Activated CD4-positive, alpha-beta T cell treated with anti-CD3 and anti-CD28 coated beads for 36 hours (primary cell): Measurements from ENCODE around the gene SERPINA9. TPM values are rescaled to one million over a fixed set of nuclear protein-coding genes. Genes with fewer than 3 reads are reported as not detected.
"Not testable (repeated sequence)": the region's sequence is repeated elsewhere in the genome, so short reads cannot be mapped to it uniquely, and the experiment has no call there.

Experiments
- ATAC-seq: fragments of 200-7000 bp; cut with Tn5 transposase; one replicate; pipeline ENCODE4 v1.10.0; 2021; ENCODE audit warnings: mild to moderate bottlenecking, moderate library complexity
- CTCF ChIA-PET: fragments of 350-600 bp; sonication (Branson Sonifier 250); formaldehyde crosslinking; loops from one replicate; lab custom pipeline; 2021; ENCODE audit warnings: antibody characterized with exemption; lab: Charles Lee
- POLR2A ChIA-PET: fragments of 350-600 bp; sonication (Branson Sonifier 250); formaldehyde crosslinking; loops from one replicate; lab custom pipeline; 2021; ENCODE audit warnings: antibody characterized with exemption, inconsistent platforms; lab: Charles Lee
- DNase-seq: peaks from one replicate; pipeline ENCODE4 v3.0.0-alpha.2; 2020
- H3K27ac Mint-ChIP-seq: one replicate; pipeline ENCODE4 v1.8.0; 2021; ENCODE audit warnings: mixed read lengths
- H3K27me3 Mint-ChIP-seq: one replicate; pipeline ENCODE4 v1.8.0; 2021; ENCODE audit warnings: mixed read lengths
- H3K36me3 Mint-ChIP-seq: one replicate; pipeline ENCODE4 v1.8.0; 2021; ENCODE audit warnings: low read depth, mixed read lengths
- H3K4me1 Mint-ChIP-seq: one replicate; pipeline ENCODE4 v1.8.0; 2021; ENCODE audit warnings: mixed read lengths
- H3K4me3 Mint-ChIP-seq: one replicate; pipeline ENCODE4 v1.8.0; 2021; ENCODE audit warnings: mild to moderate bottlenecking, moderate library complexity, mixed read lengths
- H3K9me3 Mint-ChIP-seq: one replicate; pipeline ENCODE4 v1.8.0; 2021; ENCODE audit warnings: low read depth, mixed read lengths
- intact Hi-C, 2 experiments: fragments of 100-400 bp; cut with DNase I in 1 of 2; cut with micrococcal nuclease in 1 of 2; formaldehyde crosslinking; loops; one replicate each; pipeline versions ENCODE4 v1.14.2 to v1.15.1; 2022 to 2024; cut with DNase I, micrococcal nuclease
- total RNA-seq, 2 experiments: library from RNA; stranded (reverse); gene quantifications; one replicate each; pipeline ENCODE4 v1.2.3, GENCODE V29; 2021

Gene SERPINA9, protein sequence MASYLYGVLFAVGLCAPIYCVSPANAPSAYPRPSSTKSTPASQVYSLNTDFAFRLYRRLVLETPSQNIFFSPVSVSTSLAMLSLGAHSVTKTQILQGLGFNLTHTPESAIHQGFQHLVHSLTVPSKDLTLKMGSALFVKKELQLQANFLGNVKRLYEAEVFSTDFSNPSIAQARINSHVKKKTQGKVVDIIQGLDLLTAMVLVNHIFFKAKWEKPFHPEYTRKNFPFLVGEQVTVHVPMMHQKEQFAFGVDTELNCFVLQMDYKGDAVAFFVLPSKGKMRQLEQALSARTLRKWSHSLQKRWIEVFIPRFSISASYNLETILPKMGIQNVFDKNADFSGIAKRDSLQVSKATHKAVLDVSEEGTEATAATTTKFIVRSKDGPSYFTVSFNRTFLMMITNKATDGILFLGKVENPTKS
- total RNA-seq = not detected

DNA sequence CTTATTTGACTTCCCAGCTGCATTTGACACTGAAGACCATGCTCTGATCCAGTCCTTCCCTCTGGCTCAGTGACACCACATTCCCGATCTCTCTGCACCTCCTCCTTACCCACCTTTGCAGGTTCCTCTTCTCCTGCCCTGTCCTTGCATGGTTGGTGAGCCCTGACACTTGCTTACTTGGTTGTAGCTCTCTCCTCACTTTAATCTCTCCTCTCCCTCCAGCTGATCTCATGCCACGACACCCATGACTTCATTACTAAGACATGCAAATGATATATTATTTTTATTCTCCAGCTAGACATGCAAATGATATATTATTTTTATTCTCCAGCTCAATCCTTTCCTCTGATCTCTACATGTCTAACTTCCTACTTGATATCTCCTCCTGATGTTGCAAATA lies at the start of gene SERPINA9:
Gene SERPINA9 (minus strand): TSS at position 175 of the 400 bp plus-strand sequence. CDS start 6,357 bp downstream, outside the sequence.
- ATAC-seq (no peak), DNase-seq (no peak)
- Mint-ChIP-seq H3K9me3 (peaks cover 13% of the 10 kb centered on the region), H3K36me3 (no peaks in the 10 kb centered on the region), H3K27me3 (peaks cover 4% of the 10 kb centered on the region), H3K27ac (no peak within 1 kb of the TSS), H3K4me1 (peaks cover 4% of the 10 kb centered on the region), H3K4me3 (no peak within 1 kb of the TSS)
- ChIA-PET CTCF (interaction anchor here (0.5 to 3.1 kb wide), 3 partner anchors 10 to 181 kb away, joined by 3 to 14 read pairs (median 5); no protein-coding TSS in a partner anchor), POLR2A (no interaction called here)
- intact Hi-C loops = no loop called here

DNA sequence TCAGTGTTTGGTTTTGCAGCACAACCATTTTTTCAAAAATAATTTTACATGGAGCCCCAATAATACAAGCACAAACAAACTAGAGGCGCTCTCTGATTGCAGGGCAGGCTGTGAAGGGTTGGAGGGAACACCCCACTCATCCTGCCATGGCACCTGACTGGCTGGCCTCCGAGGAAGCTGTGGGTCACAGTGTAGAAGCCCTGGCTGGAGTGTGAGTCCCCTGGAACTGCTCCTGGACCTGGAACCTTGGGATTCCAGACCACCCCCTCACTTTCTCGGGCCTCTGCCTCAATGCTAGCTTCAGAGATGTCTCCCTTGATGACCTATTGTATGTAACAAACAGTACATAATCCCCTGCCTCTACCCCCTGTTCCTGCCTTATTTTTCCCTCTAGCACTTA lies 48.1 kb upstream of the SERPINA9 start:
- ChIA-PET POLR2A (no interaction called here), CTCF (interaction anchor here (0.8 kb wide), 1 partner anchor 38 kb away, joined by 3 read pairs; no protein-coding TSS in a partner anchor)
- intact Hi-C loops = no loop called here
- no peak for ATAC-seq
- H3K9me3 Mint-ChIP-seq = peaks cover 9% of the 10 kb centered on the region
- H3K27ac Mint-ChIP-seq = no peak overlapping the region
- DNase-seq = no peak
- H3K4me3 Mint-ChIP-seq = no peak overlapping the region
- H3K36me3 Mint-ChIP-seq = no peaks in the 10 kb centered on the region
- H3K27me3 Mint-ChIP-seq = peaks cover 26% of the 10 kb centered on the region
- no peaks in the 10 kb centered on the region for H3K4me1 Mint-ChIP-seq

DNA sequence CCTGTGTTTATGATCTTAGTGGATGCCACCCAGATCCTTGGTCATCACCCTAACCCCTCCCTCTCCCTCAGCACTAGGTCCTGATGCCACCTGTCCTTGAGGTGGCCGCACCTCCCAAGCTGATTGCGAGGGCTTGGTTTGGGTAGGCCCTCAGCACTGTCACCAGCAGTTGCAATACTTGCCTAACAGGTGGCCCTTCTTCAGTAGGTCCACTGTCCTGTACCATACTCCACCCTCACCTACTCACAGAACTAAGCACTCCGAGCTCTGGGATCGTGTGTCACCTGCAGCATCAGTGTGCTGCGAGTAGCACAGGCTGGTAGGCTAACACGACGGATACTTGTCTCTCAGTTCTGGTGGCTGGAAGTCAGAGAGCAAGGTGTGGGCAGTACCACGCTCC lies 47.3 kb upstream of the SERPINA9 start:
- no peak overlapping the region for H3K4me3 Mint-ChIP-seq
- H3K9me3 Mint-ChIP-seq = peaks cover 9% of the 10 kb centered on the region
- no peak for DNase-seq
- H3K27me3 Mint-ChIP-seq = peaks cover 26% of the 10 kb centered on the region
- no peaks in the 10 kb centered on the region for H3K4me1 Mint-ChIP-seq
- CTCF ChIA-PET = no interaction called here
- POLR2A ChIA-PET = no interaction called here
- no peak for ATAC-seq
- H3K27ac Mint-ChIP-seq = no peak overlapping the region
- no peaks in the 10 kb centered on the region for H3K36me3 Mint-ChIP-seq
- intact Hi-C loops = no loop called here

DNA sequence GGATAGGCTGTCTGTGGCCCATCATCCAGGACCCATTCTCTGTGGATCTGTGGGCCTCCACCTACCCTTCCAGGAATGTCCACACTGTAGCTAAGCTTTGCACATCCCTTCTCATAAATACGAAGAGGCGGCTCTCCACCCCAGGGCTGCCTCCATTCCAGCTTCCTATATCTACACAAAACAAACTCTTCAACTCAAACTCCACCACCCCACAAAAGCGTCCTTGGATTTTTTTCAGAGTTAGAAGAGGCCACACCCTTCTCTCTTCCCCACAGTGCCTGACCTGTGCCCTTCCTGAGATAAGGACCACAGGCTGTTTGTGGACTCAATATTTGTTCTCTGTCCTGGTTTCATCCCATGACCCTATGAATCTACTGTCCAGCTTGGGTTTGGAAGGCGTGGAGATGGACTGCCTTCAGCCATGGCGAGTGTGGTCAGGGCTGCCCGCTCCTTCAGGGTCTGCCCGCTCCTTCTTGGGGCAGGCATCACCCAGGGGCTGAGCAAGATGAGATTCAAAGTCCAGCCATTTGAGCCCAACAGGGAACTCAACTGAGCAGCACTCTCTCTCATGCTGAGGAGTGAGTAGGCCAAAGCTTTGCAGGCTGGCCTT lies 46.2 kb upstream of the SERPINA9 start:
- POLR2A ChIA-PET = interaction anchor here (0.6 kb wide), 1 partner anchor 42 kb away, joined by 3 read pairs; no protein-coding TSS in a partner anchor
- Mint-ChIP-seq H3K27ac (no peak overlapping the region), H3K4me3 (no peak overlapping the region), H3K36me3 (no peaks in the 10 kb centered on the region), H3K9me3 (peaks cover 9% of the 10 kb centered on the region), H3K4me1 (no peaks in the 10 kb centered on the region), H3K27me3 (peaks cover 22% of the 10 kb centered on the region)
- CTCF ChIA-PET = no interaction called here
- intact Hi-C loops = no loop called here
- DNase-seq (no peak), ATAC-seq (no peak)

DNA sequence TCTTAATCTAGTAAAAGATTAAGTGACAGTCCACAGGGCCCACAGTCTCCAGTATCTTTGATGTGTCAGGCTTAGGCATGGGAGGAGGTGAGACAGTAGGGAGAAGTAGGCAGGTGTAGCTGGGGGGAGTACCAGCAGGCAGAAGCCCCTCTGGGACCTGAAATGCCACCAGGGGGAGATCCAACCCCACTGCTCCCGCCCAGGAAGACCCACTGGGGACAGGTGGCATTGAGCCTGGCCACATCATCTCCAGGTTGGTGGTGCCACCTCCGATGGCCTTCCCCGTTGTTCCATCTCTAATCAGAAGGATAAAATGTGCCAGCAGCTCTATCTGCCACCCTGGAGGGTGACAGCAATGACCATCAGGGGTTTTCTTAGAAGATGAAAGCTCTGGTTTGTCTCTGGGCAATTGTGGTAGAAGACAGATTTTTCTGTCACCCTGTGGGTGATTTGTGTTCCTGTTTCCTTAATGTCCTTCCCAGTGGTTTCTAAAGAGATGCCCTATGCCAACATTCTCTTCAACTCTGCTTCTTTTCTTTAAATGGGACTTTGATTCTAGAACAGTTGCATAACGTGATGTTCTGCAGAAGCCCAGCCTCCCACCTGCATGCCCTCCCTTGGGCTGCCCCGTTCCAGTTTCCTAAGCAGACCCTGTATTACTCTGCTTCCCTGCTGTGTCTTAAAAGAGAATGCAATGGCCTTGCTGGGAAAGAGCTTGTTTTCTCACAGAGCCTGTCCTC lies 45.5 kb upstream of the SERPINA9 start:
- ATAC-seq (no peak), DNase-seq (no peak)
- ChIA-PET CTCF (interaction anchor here (0.5 kb wide), 1 partner anchor 1487 kb away, joined by 3 read pairs; no protein-coding TSS in a partner anchor), POLR2A (interaction anchor here (0.6 kb wide), 1 partner anchor 41 kb away, joined by 3 read pairs; no protein-coding TSS in a partner anchor)
- intact Hi-C loops = no loop called here
- no peak overlapping the region for H3K4me3 Mint-ChIP-seq
- peaks cover 19% of the 10 kb centered on the region for H3K27me3 Mint-ChIP-seq
- no peak overlapping the region for H3K27ac Mint-ChIP-seq
- H3K9me3 Mint-ChIP-seq = peaks cover 9% of the 10 kb centered on the region
- no peaks in the 10 kb centered on the region for H3K36me3 Mint-ChIP-seq
- H3K4me1 Mint-ChIP-seq = no peaks in the 10 kb centered on the region

DNA sequence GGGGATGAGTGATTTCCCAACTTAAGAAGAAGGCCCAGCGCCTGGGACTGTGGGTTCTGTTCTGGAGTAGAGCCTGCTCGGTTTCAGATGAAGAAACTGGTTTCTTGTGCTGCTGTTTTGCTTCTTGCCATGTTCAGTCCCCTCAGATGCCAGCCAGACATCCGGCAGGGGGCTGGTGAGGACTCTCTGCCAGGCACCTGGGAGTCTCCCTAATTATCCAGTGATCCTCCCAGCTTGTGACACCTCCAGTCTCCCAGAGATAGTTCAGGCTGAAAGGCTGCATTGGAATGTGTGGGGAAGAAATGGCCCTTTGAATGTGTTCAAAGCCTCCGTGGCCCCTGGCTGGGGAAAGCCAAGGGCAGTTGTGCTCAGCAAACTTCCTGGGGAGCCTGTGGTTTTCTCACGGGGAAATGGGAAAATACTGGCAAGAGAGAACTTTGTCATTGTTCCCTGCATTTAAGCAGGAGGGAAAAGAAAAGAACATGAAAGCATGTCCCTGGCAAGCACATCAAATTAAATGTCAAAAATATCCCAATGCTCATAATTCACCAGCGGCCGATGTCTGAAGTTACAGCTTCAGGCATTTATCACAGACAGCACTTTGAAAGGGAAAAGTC lies 41.8 kb upstream of the SERPINA9 start:
- intact Hi-C loops = no loop called here
- no peaks in the 10 kb centered on the region for H3K4me1 Mint-ChIP-seq
- ATAC-seq (no peak), DNase-seq (no peak)
- no peak overlapping the region for H3K4me3 Mint-ChIP-seq
- no peaks in the 10 kb centered on the region for H3K36me3 Mint-ChIP-seq
- ChIA-PET CTCF (interaction anchor here (0.9 kb wide), 1 partner anchor 11 kb away, joined by 3 read pairs; no protein-coding TSS in a partner anchor), POLR2A (no interaction called here)
- H3K27me3 Mint-ChIP-seq = peaks cover 6% of the 10 kb centered on the region
- H3K27ac Mint-ChIP-seq = no peak overlapping the region
- peaks cover 9% of the 10 kb centered on the region for H3K9me3 Mint-ChIP-seq

DNA sequence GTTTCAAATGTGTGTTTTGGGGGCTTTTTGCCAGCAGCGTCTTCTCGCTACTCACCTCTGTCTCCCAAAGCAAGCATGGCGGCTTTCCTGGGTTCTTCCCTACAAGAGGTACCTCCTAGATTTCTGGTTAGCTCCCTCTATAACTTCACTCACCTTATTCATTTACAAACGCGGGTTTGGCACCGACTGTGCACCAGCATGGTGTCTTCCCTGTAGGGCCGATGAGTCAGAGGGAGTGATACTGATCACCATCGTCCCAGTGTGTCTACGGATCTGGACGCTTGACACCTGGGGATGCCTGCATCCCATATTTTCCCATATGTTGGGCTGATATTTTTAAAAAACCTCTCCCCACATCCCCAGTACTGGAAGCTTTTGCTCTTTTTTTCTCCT lies 41.2 kb upstream of the SERPINA9 start:
- Mint-ChIP-seq H3K4me3 (no peak overlapping the region), H3K27me3 (peaks cover 6% of the 10 kb centered on the region), H3K4me1 (no peaks in the 10 kb centered on the region), H3K36me3 (no peaks in the 10 kb centered on the region), H3K9me3 (peaks cover 9% of the 10 kb centered on the region), H3K27ac (no peak overlapping the region)
- POLR2A ChIA-PET = no interaction called here
- CTCF ChIA-PET = interaction anchor here (0.9 kb wide), 1 partner anchor 10 kb away, joined by 3 read pairs; no protein-coding TSS in a partner anchor
- intact Hi-C loops = no loop called here
- no peak for ATAC-seq
- DNase-seq = no peak

DNA sequence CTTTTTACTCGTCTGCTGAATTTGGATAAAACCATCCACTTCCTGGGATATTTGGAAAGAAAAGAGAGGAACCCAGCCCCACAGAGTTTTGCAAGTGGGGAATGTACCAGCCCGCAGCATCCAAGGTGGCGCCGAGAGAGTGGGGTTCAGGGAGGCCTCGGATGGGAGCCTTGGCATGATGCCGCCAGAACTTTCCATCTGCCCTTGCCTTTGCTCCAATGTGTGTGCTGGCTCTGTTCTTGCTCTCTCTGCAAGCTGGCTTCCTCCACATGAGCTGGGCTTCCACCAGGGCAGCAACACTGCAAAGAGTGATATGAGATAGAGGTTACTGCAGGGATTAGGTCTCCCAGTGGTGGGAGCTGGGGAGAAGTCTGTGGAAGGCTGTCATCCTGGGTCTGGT lies 39.9 kb upstream of the SERPINA9 start:
- ChIA-PET POLR2A (no interaction called here), CTCF (no interaction called here)
- Mint-ChIP-seq H3K4me3 (no peak overlapping the region), H3K9me3 (peaks cover 9% of the 10 kb centered on the region), H3K27me3 (peaks cover 6% of the 10 kb centered on the region), H3K27ac (no peak overlapping the region), H3K4me1 (no peaks in the 10 kb centered on the region), H3K36me3 (no peaks in the 10 kb centered on the region)
- DNase-seq = no peak
- intact Hi-C loops = no loop called here
- ATAC-seq = no peak

DNA sequence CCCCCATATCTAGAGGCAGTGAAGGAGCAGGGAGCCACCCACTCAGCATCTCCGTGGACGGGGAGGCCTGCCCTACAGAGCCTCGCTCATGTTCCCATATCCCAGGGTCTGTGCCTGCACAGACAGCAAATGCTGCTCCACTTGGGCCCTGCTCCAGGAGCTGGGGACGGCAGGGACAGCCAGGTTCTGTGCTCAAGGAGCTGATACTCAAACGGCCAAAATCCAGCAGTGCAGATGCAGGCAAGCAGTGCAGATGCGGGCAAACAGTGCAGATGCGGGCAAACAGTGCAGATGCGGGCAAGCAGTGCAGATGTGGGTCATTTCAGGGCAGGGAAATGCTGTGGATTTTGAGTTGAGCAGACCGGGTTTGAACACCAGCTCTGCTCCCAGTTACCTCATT lies 39.4 kb upstream of the SERPINA9 start:
- Mint-ChIP-seq H3K27ac (no peak overlapping the region), H3K36me3 (no peaks in the 10 kb centered on the region), H3K4me3 (no peak overlapping the region), H3K9me3 (peaks cover 9% of the 10 kb centered on the region), H3K4me1 (no peaks in the 10 kb centered on the region), H3K27me3 (peaks cover 6% of the 10 kb centered on the region)
- CTCF ChIA-PET = no interaction called here
- POLR2A ChIA-PET = no interaction called here
- intact Hi-C loops = no loop called here
- no peak for ATAC-seq
- DNase-seq = no peak

DNA sequence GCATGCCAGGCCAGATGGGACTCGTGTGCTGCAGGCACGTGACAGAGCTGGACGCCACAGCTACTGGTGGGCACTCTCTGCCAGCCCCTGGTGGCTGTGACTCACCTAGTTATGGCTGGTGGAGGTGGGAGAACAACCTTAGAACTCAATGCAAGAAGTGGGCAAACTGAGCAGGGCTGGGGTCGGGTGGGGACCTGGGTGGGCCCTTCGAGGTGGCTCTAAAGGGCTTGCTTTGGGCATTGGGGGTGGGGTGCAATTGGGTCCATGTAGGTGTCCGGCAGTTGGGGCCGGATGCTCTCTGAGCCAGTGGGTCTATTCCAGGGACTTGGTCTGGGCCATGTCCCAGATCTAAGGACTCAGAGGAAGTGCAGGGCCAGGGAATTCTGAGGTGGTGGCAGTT lies 38.4 kb upstream of the SERPINA9 start:
- no peak for DNase-seq
- POLR2A ChIA-PET = no interaction called here
- Mint-ChIP-seq H3K36me3 (no peaks in the 10 kb centered on the region), H3K4me1 (no peaks in the 10 kb centered on the region), H3K9me3 (peaks cover 2% of the 10 kb centered on the region), H3K27ac (no peak overlapping the region), H3K27me3 (peaks cover 6% of the 10 kb centered on the region), H3K4me3 (no peak overlapping the region)
- CTCF ChIA-PET = interaction anchor here (0.8 kb wide), 1 partner anchor 28 kb away, joined by 3 read pairs; no protein-coding TSS in a partner anchor
- ATAC-seq = no peak
- intact Hi-C loops = no loop called here

DNA sequence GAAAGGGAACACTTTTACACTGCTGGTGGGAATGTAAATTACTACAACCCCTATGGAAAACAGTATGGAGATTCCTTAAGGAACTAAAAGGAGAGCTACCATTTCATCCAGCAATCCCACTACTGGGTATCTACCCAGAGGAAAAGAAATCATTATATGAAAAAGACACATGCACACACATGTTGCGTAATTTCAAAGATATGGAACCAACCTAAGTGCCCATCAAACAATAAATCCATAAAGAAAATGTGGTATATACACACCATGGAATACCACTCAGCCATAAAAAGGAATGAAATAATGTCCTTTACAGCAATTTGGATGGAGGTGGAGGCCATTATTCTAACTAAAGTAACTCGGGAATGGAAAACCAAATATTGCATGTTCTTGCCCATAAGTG lies 34.5 kb upstream of the SERPINA9 start:
- POLR2A ChIA-PET, H3K4me3 Mint-ChIP-seq, H3K27me3 Mint-ChIP-seq, H3K36me3 Mint-ChIP-seq, H3K4me1 Mint-ChIP-seq, H3K9me3 Mint-ChIP-seq, ATAC-seq, intact Hi-C loops, DNase-seq, CTCF ChIA-PET, H3K27ac Mint-ChIP-seq: not testable (repeated sequence)
